NCI-H1048 (cell line): Measurements from ENCODE around the gene MUC5B.

Experiments
- DNase-seq: peaks from one replicate; lab custom pipeline; 2025; lab: John Stamatoyannopoulos, UW

MUC5B gene

DNA sequence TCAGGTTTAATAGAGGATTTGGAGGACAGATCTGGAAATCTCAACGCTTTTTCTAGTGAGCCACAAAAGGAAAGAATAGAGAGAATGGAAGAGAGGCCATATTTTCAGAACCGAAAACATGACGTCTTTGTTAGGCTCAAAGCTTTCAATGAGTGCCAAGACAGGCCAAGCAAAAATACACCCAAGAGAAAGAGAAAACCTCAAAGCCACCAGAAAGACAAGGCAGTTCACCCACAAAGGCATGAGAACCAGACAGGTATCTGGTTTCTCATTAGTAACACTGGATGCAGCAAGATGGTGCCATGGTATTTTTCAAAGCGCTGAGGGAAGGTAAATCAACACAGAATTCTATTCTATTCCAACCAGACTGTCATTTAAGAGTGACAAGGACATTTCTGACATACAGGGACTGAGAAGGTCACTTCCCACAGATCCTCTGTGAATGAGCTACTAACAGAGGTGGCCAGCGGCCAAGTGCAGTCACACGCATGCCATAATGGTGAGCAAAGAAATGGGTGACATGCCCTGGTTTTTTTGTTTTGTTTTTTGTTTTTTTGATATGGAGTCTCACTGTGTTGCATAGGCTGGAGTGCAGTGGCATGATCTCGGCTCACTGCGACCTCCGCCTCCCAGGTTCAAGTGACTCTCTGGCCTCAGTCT lies 44.7 kb downstream of the MUC5B start:
- DNase-seq = no peak

DNA sequence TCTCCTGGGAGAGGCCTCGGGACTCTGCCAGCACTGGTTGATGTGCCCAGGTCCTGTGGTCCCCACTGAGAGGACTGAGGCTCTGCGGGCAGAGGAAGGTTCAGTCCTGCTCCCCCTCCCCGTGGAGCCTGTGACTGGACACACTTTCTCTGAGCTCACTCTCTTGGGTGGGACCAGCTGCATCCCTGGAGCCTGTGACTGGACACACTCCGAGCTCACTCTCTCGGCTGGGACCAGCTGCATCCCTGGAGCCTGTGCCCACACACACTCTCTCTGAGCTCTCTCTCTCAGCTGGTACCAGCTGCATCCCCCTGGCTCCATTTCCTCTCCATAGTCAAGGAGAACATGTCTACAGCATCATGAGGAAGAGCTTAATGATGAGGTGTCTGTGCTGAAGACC lies 47.1 kb downstream of the MUC5B start:
- no peak for DNase-seq

DNA sequence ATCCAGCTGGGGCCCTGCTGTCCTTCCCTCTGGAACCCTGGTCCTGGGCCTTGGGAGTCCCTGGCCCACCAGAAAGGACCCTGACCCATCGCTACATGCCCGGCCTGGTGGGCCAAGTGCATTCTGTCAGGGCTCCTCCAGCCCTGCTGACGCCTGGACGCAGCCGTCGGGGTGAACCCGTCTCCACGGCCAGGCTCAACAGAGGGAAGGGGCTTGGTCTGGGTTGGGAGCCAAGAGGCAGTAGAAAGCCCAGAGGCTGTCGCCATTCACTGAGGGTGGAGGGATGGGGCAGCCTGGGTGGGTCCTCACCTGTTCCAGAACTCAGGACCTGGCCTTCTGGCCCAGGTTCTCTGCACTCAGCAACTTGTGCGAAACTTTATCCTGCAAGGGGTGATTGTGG lies 47.6 kb downstream of the MUC5B start:
- DNase-seq = no peak

DNA sequence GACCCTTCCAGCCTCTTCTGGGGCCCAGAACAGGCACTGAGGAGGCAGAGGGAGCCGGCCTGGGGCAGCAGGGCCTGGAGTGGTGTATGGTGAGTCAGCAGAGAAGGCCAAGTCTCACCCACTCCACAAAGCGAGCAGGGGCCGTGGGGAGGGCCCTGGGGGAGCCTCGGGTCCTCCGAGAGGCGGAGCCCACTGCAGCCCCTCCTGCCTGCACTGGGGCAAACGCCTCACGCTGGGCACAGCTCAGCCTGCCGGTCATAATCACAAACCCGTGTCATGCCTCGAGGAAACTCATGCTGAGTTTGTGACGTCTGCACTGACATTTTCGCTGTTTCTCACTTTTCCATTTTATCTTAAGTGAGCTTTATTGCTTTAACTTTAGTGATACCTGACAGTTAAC lies 48.1 kb downstream of the MUC5B start:
- DNase-seq = no peak

DNA sequence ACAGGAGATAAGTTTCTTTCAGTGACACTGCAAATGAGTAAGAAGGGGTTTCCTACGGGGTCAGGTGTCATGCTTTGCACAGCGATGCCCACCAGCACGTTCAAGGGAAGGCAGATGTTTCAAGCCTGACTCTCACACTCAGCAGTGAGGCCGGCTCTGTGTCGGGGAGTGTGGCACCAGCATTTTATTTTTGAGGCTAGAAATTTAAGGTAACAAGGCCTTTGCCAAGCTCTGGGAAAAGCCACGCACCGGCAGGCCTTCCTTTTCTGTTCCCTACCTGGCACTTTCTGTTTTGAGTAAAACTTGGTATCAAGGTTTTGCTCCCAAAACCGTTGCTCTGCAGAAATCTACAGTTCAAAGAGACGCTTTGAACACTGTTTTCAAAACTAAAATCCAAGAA lies 48.5 kb downstream of the MUC5B start:
- DNase-seq = no peak

DNA sequence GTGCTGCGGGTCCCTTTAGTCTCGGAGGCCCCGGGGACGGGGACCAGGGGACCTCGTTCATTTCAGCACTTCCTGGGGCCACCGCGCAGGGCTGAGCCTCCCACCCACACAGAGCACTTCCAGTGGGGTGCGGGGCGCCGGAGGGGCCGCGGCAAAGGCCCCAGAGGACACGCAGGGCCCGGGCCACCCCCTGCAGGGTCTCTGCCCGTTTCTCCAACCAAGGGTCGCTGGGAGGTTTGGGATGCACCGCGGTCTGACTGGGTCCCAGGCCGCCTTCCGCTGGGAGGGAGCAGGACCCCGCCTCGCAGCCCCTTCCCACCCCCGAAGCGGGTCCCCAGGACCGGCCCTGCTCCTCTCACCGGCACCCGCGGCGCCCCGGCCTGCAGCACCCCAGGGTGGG lies 49.1 kb downstream of the MUC5B start:
- DNase-seq = no peak

DNA sequence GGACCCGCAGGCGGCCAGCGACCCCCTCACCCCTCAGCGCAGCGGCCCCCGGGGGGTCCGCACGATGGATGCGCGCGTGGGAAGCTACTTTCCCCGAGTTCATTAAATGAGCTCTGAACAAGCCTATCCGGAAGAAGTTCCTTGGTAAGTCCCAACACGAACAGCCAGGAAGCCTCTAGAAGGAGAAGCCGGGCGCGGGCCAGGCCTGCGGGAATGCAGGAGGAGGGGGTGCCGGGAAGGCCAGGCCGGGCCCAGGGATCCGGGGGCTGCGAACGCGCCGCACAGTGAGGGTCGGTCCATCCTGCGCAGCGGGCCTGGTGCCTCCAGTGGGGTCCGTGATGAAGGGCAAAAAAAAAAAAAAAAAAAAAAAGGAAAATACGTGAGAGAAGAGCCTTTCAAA lies 49.7 kb downstream of the MUC5B start:
- no peak for DNase-seq

DNA sequence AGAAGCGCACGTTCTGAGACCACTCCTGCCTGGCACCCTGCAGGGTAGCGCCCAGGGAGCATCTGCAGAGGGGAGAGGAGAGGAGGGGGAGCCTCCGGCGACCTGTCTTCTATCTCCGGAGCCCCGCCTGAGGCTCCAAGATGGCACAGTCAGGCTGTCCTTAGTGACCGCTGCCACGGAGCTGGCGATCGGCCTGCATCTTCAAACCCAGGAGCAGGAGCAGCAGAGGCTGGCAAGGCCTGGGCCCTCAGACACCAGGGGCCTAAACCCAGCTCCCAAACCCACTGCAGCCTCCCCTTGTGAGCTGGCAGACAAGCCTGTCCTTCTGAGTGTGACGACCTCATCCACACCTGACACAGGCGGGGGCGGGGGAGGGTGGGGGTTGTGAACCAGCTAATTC lies 51.6 kb downstream of the MUC5B start:
- no peak for DNase-seq

DNA sequence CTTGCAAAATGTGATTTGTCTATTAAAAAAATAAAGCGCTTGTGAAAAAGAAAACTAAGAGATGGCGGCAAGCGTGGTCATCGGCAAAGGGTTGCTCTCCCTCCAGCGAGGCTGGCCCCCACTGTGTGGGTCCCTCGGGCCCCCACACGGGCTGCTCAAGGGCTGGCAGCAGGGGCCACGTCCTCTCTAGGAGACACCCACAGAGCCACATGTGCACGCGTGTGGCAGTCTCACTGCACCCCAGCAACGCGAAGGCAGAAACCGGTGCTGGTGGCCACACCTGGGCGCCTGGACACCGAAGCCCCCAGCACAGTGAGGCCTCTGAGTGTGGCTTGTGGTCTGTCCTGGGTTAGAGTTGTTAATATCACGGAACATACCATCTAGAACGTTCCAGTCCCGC lies 52.2 kb downstream of the MUC5B start:
- no peak for DNase-seq

DNA sequence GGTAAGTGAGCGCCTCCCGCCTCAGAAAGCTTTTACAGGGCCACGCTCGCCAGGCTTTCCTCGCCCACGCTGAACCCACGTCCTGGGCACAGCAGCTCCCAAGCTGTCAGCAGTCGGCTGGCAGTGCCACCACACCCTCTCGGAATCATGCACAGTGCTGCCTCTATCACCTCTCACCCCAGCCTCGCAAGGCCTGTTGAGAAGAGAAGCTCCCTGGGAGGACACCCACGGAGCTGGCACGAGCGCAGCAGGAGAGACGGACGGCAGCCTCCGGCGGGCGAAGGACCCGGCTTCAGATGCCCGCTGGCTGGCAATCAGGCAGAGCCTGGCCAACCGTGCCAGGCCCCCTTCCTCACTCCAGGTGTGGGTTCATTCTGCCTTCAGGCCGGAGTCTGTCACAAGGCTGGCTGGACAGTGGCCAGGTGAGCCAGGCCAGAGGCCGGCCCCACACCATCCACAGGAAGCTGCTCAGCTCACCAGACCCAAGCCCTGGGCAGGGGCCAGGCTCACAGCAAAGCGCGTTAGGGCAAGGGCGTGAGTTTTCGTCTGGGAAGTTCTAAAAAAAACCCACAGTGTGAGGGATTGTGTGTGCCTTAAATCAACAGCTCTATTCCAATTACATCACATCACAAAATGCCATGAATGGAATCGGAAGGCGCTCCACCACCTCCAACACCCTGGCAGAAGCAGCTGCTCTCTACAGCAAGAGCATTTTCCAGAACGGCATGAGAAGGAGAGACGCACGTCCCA lies 53.4 kb downstream of the MUC5B start:
- no peak for DNase-seq

DNA sequence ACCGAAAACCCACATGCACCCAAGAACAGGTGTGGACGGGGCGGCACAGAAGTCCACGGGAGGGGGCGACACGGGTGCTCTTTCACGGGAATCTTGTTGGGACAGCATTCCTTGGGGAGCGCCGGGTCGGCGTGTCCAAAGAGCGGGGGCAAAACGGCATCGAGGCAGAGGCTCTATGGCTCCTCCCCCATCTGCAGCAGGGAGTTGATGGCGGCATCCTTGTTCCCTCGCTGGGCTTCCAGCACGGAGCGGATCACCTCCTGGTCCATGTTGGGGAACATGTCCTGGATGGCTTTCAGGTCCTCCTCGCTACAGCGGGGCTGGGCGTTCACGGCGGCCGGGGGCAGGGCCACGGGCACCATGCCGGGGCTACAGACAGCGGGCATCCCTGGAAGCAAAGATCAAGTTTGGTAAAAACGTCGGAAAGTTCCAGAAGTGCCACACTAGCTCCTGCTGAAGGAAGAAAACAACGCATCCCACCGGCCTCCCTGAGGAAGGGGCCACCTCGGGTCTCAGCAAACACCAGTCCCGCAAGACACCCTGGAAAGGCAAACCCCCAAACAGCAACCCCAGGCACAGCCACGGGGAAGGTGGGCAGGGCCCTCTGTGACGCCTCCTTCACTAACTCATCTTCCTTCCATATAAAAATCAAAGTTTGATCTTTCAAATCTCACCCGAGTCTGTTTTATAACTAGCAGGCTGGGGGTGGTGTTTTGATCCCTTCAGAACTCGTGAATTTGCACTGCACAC lies 54.2 kb downstream of the MUC5B start:
- DNase-seq = no peak

DNA sequence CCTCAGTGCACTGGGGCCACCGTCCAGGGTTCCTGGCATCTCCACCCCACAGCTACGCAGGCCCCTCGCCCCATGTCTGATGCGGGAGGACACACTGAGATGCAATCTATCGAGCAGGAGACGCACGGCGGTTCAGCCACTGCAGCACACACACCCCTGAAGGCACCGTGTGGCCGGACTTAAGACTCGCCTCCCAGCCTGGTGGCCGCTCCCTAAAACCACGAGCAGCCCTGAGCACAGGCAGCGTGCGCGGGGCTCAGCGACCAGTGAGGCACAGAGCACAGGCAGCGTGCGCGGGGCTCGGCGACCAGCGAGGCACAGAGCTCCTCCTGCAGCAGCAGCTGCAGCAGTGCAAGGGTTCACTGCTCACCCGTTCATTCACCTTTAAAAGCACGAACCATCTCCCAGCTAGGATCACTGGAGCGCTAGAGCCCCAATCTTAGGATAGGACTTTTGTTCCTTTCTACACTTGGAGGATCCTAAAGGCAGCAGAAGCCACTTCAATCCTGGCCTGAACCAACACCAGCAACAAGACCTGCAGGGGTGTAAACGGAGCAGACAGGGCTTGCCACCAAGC lies 55.2 kb downstream of the MUC5B start:
- DNase-seq = no peak

DNA sequence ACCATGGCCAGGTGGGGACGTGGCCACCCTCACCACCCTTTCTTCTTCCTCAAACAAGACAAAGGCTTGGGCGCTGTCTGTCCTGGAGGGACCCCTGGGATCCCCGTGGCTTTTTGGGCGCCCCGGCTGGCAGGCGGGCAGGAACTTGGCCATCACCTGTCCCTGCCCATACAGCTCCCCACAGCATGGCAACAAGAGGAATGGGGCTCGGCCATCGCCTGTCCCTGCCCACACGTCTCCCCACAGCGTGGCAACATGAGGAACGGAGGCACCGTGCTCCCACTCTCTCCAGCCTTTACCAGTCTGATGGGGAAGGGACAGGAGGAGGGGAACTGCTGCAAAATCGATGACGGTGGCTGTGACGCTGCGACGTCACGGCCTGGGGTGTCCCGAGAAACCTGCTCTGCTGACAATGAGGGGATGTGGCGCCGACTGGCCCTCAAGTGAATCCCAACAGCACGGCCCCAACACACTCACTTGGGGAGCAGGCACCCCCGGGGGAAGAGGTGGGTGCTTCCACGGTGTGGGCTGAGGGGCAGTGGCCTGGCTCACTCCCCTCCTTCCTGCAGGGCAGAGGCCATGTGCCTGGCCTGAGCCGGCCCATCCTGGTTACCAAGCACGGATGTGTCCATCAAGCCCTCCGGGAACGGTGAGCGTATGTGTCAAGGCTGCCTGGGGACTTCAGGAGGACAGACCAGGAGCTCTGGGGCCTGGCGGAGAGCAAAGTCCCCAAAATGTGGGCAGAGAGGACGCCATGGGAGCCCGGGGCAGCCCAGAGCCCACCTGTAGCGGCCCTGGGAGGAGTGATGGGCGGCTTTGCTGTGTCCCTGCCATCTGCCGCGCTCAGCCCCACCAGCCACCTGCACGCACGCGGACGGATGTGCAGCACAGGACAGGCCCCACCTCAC lies 56.2 kb downstream of the MUC5B start:
- DNase-seq = no peak

DNA sequence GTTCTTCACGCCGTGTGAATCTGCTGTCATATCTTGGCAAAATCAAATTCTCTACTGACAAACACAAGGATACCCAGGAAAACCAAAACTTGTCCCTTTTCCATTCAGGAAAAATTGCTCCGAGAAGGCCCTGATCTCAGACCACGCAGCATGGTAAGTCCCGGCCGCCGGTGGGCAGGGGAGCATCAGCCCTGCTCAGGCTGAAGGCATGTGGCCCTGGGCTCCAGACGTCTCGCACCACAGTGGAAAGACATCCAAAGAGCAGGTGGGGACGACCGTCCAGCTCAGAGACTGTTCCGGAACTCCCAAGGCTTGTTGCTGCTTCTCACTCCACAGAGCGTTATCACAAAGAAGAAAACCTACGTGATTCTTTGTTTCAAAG lies 56.8 kb downstream of the MUC5B start:
- no peak for DNase-seq

DNA sequence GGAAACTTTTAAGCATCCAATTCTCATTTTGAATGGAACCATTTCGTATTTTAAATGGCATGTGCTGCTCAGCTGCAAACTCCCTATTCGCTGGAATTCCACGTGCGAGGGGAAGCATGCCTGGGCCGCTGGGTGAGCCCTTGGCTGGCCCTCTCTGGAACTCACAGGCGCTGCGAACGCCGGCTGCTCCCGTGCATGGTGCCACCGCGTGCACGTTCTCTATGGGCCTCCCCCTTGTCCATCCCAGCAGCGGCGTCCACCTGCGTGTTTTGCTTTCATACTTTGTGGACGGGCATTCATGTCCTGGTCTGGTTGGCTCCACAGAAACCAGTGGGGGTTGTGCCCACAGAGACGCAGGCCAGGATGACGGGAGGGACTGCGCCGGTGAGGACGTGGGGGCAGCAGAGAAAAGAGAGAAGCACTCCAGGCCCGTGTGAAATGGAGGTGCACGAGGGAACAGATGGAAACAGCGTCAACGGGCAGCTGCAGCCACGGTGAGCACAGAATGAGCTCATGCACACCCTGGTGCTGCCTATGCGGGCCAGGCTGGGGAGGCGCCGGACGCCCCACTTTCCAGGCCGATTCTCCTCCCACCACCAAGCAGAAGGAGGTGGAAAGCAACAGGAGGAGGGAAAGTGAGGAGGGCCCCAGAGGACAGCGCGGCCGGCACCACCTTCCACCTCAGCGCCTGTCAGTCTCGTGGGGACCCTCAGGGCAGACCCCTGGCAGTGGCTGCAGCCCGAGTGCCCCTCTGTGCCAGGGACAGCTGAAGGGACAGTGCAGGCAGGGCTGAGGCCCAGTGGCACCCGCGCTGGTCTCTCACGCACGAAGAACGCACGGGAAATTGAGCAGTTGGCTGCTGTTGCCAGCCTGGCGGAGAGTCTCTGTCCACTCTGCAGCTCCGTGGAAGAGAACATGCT lies 57.5 kb downstream of the MUC5B start:
- DNase-seq = no peak

DNA sequence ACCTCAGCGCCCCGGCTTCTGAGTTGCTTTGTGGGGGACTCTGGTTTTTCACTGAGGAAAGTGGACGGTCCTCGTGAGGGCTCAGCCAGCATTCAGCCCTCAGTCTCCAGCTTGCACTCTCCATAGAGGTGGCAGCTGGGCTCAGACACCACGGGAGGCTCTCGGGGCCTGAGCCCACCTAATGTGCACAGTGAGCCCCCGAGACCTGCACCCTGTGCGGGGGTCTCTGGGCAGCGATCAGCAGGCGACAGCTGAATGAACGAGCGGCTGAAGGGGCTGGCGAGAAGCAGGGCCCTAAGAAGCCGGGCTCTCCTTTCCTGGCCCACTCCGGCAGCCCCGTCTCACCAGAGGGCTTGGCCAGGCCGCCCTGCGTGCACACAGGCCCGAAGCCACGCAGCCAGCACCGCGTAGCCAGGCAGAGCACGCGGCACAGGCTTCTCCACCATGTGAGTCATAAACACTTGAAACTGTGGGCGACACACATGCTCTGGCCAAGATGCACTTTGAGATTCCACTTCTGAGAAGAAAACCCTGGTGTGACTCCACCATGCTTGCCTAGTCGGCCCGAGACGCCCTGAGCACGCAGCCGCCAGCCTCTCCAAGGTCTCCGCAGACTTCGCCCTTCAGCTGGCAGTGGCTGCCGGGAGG lies 58.6 kb downstream of the MUC5B start:
- no peak for DNase-seq

DNA sequence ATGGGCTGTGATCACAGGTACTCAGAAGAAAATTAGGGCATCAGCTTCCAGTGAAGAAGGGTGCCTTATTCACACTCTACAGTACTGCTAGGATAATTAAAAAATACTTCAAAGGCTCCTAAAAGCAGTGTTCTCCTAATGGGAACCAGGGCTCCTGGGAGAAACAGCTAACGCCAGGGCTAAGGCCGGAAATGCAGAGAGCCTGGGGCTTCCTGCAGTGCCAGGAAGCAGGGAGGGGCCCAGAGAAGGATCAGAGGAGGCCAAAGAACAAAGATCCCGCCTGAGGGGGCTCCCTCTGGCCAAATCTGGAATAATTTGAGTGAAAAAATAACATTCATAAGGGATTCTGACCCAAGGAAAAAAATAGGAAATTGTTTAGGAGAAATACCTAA lies 59.1 kb downstream of the MUC5B start:
- DNase-seq = no peak

DNA sequence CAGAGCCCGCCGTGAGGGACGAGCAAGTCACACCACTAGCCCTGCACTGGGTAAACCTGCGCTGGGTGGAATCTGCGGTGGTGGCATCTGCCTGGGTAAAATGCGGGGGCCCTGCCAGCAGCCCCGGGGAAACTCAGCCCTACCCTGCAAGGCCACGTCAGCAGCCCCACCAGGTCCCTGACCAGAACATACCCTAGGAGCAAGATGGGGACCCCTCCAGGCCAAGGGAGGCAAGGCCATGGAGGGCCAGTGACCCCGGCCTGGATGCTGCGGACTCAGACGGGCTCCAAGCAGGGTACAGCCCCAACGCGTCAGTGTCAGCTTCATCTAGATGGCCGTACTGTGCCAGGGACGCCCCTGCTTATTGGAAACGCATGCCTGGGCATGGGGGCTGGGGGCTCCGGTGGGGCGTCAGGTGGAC lies 60.2 kb downstream of the MUC5B start:
- DNase-seq = no peak

DNA sequence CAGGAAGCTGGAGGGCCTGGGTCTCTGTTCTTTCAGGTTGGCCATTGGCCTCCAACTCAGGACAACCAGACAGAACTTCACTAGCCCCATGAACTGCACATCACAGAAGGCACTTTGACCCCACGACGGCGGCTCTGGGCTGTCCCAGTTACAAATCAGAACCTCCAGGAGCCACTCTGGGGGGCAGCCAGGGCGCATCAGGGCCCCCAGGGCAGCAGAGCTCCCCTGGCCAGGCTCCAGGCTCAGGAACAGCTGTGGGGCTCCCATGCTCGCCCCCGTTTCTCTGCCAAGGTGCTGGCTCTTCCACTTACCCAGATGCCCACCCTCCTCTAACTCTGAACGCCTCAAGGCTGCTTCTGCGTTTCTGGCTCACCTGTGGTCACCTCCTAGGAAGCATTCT lies 61.0 kb downstream of the MUC5B start:
- no peak for DNase-seq

DNA sequence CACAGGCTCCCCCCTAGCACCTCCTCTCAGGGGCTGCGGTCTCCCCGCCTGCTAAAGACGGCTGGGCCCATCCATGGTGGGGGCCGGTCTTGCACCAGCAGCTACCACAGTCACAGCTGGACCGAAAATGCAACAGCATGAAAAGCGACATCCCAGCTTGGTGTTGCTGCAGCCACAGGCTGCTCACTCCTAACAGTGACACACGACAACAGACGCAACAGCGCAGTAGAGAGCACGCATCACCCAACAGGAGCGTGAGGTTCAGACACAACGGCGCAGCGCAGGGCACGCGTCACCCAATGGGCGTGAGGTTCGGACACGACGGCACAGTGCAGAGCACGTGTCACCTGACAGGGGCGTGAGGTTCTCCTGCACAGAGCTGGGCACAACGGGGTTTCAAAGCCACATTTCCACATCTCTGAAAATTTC lies 62.5 kb downstream of the MUC5B start:
- no peak for DNase-seq
